BE2C (cell line): Measurements from ENCODE around the gene FBXO44.

ENCODE experiments used
- DNase-seq: peaks from one replicate; pipeline ENCODE4 v3.0.0-alpha.2; 2020
- H3K27me3 ChIP-seq: fragments of 250-450 bp; sonication (Bioruptor Pico); 2 replicates; pipeline ENCODE4 v1.5.1; 2020; ENCODE audit warnings: mild to moderate bottlenecking
- H3K36me3 ChIP-seq: fragments of 250-450 bp; sonication (Bioruptor Pico); 2 replicates; pipeline ENCODE4 v1.5.1; 2020; ENCODE audit warnings: mild to moderate bottlenecking
- H3K4me1 ChIP-seq: fragments of 250-450 bp; sonication (Bioruptor Pico); 2 replicates; pipeline ENCODE4 v1.5.1; 2020
- H3K4me3 ChIP-seq: 2 replicates; pipeline ENCODE4 v1.5.1; 2011; ENCODE audit warnings: low read depth, low read length
- H3K9me3 ChIP-seq: fragments of 250-450 bp; sonication (Bioruptor Pico); 2 replicates; pipeline ENCODE4 v1.5.1; 2020
- TF ChIP-seq, protein P1 (sequence below): IDR thresholded peaks from 2 replicates; pipeline ENCODE4 v1.5.1; 2012; ENCODE audit warnings: mild to moderate bottlenecking, low read depth, low read length

The FBXO44 gene

DNA sequence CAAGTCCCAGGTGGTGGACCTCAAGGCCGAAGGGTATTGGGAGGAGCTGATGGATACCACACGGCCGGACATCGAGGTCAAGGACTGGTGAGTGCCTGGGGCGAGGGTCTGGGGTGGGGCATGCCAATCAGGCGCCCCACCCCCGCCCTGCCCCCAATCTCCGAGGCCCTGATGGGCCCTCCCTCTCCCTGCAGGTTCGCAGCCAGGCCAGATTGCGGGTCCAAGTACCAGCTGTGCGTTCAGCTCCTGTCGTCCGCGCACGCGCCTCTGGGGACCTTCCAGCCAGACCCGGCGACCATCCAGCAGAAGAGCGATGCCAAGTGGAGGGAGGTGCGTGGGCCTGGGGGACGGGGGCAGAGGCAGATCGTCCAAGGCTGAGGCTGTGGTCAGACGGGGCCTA, 3.9 kb downstream of the FBXO44 start:
- H3K9me3 ChIP-seq: no peaks in the 10 kb centered on the region
- H3K27me3 ChIP-seq: no peaks in the 10 kb centered on the region
- no peaks in the 10 kb centered on the region for H3K4me1 ChIP-seq
- no peak overlapping the region for H3K4me3 ChIP-seq
- no peak for DNase-seq
- no peaks in the 10 kb centered on the region for H3K36me3 ChIP-seq
- TF ChIP-seq, protein P1, sequence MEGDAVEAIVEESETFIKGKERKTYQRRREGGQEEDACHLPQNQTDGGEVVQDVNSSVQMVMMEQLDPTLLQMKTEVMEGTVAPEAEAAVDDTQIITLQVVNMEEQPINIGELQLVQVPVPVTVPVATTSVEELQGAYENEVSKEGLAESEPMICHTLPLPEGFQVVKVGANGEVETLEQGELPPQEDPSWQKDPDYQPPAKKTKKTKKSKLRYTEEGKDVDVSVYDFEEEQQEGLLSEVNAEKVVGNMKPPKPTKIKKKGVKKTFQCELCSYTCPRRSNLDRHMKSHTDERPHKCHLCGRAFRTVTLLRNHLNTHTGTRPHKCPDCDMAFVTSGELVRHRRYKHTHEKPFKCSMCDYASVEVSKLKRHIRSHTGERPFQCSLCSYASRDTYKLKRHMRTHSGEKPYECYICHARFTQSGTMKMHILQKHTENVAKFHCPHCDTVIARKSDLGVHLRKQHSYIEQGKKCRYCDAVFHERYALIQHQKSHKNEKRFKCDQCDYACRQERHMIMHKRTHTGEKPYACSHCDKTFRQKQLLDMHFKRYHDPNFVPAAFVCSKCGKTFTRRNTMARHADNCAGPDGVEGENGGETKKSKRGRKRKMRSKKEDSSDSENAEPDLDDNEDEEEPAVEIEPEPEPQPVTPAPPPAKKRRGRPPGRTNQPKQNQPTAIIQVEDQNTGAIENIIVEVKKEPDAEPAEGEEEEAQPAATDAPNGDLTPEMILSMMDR: no peak

DNA sequence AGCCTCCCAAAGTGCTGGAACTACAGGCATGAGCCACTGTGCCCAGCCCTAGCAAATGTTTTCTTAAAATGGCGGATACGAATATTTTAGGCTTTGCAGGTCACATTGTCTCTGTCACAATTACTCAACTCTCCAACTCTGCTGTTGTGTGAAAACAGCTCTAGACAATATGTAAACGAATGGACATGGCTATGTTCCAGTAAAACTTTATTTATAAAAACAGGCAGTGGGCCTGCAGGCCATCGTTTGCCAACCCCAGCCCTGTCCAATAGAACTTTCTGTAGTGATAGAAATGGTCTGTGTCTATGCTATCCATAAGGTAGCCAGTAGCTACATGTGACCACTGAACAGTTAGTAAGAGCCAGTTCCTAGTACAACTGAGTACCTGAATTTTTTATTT, 5.1 kb downstream of the FBXO44 start:
- TF ChIP-seq, protein P1: no peak
- Histone ChIP-seq H3K4me1 (no peaks in the 10 kb centered on the region), H3K4me3 (no peak overlapping the region), H3K36me3 (no peaks in the 10 kb centered on the region), H3K9me3 (no peaks in the 10 kb centered on the region), H3K27me3 (no peaks in the 10 kb centered on the region)
- no peak for DNase-seq

DNA sequence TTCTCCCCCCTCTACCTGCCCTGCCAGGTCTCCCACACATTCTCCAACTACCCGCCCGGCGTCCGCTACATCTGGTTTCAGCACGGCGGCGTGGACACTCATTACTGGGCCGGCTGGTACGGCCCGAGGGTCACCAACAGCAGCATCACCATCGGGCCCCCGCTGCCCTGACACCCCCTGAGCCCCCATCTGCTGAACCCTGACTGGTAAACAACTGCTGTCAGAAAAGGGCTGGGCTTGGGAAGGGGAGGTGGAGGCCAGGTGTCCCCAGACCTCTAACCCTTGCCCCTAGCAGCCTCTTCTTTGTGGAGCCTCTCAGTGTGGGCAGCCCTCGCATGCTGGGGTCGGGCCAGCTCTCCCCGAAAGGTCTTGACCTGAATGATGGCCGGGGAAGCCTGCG, 6.4 kb downstream of the FBXO44 start:
- no peak for DNase-seq
- Histone ChIP-seq H3K4me3 (no peak overlapping the region), H3K36me3 (no peaks in the 10 kb centered on the region), H3K9me3 (no peaks in the 10 kb centered on the region), H3K27me3 (no peaks in the 10 kb centered on the region), H3K4me1 (no peaks in the 10 kb centered on the region)
- TF ChIP-seq, protein P1: no peak

DNA sequence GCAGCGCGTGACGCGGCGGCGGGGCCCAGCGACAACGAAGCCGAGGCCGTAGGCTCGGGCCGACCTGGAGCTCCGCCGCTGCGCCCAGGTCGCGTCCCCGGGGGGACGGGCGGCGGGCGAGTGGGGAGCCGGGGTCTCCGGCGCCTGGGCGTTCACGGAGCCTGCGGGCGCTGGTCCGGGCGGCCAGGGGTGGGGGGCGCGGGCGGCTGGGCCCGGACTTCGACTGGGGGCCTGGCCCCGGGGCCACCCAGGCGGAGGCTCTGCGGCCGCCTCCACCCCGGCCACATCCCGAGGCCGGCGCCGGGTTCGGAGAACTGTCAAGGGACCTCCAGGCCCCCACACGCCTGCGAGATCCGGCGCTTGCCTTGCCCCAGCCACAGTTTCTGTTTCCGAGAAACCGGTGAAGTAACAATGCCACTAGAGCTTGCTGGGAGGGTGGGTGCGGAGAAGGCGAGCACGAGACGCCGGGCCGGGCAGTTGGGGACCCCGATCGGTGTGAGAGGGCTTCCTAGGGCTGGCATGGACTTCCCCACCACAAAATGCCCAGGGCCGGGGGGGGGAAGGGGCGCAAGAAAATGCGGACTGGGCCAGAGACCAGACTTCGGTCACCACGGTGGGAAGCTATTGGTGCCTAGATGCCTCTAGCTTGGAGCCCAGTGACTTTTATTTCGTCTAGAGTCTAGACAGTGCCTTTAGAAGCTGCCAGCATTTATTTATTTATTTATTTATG, 9.8 kb downstream of the FBXO44 start:
- H3K4me1 ChIP-seq: no peaks in the 10 kb centered on the region
- H3K4me3 ChIP-seq: no peak overlapping the region
- TF ChIP-seq, protein P1: no peak
- no peaks in the 10 kb centered on the region for H3K9me3 ChIP-seq
- H3K36me3 ChIP-seq: no peaks in the 10 kb centered on the region
- H3K27me3 ChIP-seq: no peaks in the 10 kb centered on the region
- no peak for DNase-seq

DNA sequence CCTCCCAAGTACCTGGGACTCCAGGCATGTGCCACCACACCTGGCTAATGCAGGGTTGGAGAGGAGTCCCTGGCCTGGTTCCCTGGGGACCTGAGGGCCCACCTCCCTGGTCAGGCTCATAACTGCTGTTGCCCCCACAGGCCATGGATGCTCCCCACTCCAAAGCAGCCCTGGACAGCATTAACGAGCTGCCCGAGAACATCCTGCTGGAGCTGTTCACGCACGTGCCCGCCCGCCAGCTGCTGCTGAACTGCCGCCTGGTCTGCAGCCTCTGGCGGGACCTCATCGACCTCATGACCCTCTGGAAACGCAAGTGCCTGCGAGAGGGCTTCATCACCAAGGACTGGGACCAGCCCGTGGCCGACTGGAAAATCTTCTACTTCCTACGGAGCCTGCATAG, 13.8 kb downstream of the FBXO44 start:
- Histone ChIP-seq H3K4me3 (no peak overlapping the region), H3K9me3 (no peaks in the 10 kb centered on the region), H3K27me3 (no peaks in the 10 kb centered on the region), H3K4me1 (no peaks in the 10 kb centered on the region), H3K36me3 (no peaks in the 10 kb centered on the region)
- TF ChIP-seq, protein P1: no peak
- DNase-seq: no peak

DNA sequence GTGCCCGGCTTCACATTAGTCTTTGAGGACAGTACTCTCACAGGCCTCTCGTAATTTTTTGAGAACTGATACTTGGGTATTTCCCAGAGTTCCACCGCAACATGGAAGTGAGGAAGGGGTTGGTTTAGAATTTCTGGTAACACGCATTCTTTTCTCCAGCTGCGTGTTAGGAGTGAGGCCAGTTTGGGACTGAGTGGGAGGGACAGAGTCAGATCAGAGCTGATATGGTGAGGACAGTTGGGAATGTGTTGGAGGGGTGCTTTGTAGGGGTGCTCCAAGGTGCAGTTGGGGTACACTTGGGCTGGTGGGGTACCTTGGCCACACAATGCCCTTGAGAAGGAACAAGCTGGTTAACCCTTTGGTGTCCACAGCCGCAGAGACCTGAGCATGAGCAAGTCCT, 16.1 kb downstream of the FBXO44 start:
- Histone ChIP-seq H3K27me3 (no peaks in the 10 kb centered on the region), H3K9me3 (no peaks in the 10 kb centered on the region), H3K4me1 (no peaks in the 10 kb centered on the region), H3K36me3 (no peaks in the 10 kb centered on the region), H3K4me3 (no peak overlapping the region)
- no peak for DNase-seq
- TF ChIP-seq, protein P1: no peak
